Skeletal muscle cell (primary cell): ENCODE data around the gene TRMT1L.

Experiments
- DNase-seq: peaks from one replicate; pipeline ENCODE4 v3.0.0-alpha.2; 2010; ENCODE audit warnings: low read depth
- H3K4me3 ChIP-seq: 2 replicates; pipeline ENCODE4 v1.5.1; 2011; ENCODE audit warnings: low read depth, mild to moderate bottlenecking, control low read depth, low read length, moderate library complexity

Gene TRMT1L

DNA sequence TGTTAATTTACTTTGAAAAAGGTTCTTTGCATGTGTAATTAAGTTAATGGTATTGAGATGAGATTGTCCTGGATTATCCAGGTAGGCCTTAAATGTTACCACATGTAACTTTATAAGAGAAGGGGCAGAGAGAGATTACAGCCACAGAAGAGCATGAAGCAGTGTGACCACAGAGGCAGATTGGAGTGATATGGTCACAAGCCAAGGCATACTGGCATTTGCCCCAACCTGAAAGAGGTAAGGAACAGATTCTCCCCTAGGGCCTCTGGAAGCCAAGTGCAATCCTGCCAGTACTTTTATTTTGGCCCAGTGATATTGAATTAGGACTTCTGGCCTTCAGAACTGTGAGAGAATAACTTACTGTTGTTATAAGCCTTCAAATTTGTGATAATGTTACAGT, 88.4 kb downstream of the TRMT1L start:
- no peak for DNase-seq
- no peak overlapping the region for H3K4me3 ChIP-seq
